K562 (cell line): ENCODE measurements around the gene STX2. TPM values are rescaled to one million over a fixed set of nuclear protein-coding genes. Genes with fewer than 3 reads are reported as not detected.

ENCODE experiments used
- IRF2 ChIP-seq: sonication (generic); formaldehyde crosslinking; IDR thresholded peaks from 2 replicates; pipeline ENCODE4 v1.8.1; 2022; ENCODE audit warnings: mild to moderate bottlenecking, missing genetic modification reagents
- SRF ChIP-seq, 2 experiments: fragments of 250-450, 450-650 bp in 1 of 2; sonication (Bioruptor Pico) in 1 of 2; sonication (generic) in 1 of 2; formaldehyde crosslinking; IDR thresholded peaks; 2 replicates each; pipeline versions ENCODE4 v1.5.0 to v1.5.1; 2020 to 2022; ENCODE audit warnings: mild to moderate bottlenecking in 1 of 2, missing genetic modification reagents in 1 of 2
- STAT5A ChIP-seq: IDR thresholded peaks from 2 replicates; pipeline ENCODE4 v1.6.1; 2012; ENCODE audit warnings: low read length, inconsistent platforms, borderline replicate concordance
- ZNF143 ChIP-seq: sonication (generic); formaldehyde crosslinking; IDR thresholded peaks from 2 replicates; pipeline ENCODE4 v1.9.0; 2022; ENCODE audit warnings: mild to moderate bottlenecking, missing genetic modification reagents
- ZNF274 ChIP-seq: IDR thresholded peaks from 2 replicates; pipeline ENCODE4 v1.6.1; 2011; ENCODE audit warnings: low read depth, mild to moderate bottlenecking, low read length, moderate library complexity, borderline replicate concordance
- ZNF311 ChIP-seq: fragments of 250-450 bp; sonication (Bioruptor Pico); IDR thresholded peaks from 2 replicates; pipeline ENCODE4 v1.4.0; 2020; ENCODE audit warnings: mild to moderate bottlenecking, moderate library complexity
- polyA plus RNA-seq, 8 experiments: library from polyadenylated mRNA; depleted of rRNA in 4 of 8; stranded (reverse) in 5 of 8; unstranded in 3 of 8; fragments of >200 nt; fragmentation: Nextera tagmentation in 2 of 8; fragmentation: Illumina TruSeq in 1 of 8; extraction: Ambion mirVana in 2 of 8; extraction: Trizol in 1 of 8; gene quantifications; 2 replicates each; pipeline versions ENCODE4 v1.2.1 to v1.2.3, GENCODE V29; 2011 to 2014; ENCODE audit warnings: inconsistent platforms in 1 of 8, missing spikeins in 1 of 8
- total RNA-seq, 7 experiments: library from RNA; depleted of rRNA in 6 of 7; stranded (reverse); fragments of >200 nt in 6 of 7; fragmentation: Illumina TruSeq in 2 of 7; extraction: Trizol in 2 of 7; gene quantifications; 2 replicates each; pipeline versions ENCODE4 v1.2.1 to v1.2.3, GENCODE V29; 2011 to 2021; ENCODE audit warnings: low replicate concordance in 1 of 7
- TF ChIP-seq, protein P1 (sequence below): IDR thresholded peaks from 2 replicates; pipeline ENCODE4 v1.6.1; 2012; ENCODE audit warnings: low read depth, low read length, improper control_type of control experiment, borderline replicate concordance
- TF ChIP-seq, protein P2 (sequence below): fragments of 450-650 bp; IDR thresholded peaks from 2 replicates; pipeline ENCODE4 v1.6.1; 2017; ENCODE audit warnings: antibody characterized with exemption
- TF ChIP-seq, protein P3 (sequence below), 2 experiments: fragments of 450-650 bp in 1 of 2; sonication (generic) in 1 of 2; formaldehyde crosslinking in 1 of 2; IDR thresholded peaks; 2 replicates each; pipeline versions ENCODE4 v1.7.1 to v1.9.0; 2016 to 2022; ENCODE audit warnings: inconsistent platforms in 1 of 2, mild to moderate bottlenecking in 1 of 2, missing genetic modification reagents in 1 of 2

STX2 gene
- total and polyA plus RNA-seq, 9 of the 15 experiments (the other 6 are each of a cell fraction or from before 2014, with no cell fraction given): 22.2 to 54.6 (median 30.8) TPM

DNA sequence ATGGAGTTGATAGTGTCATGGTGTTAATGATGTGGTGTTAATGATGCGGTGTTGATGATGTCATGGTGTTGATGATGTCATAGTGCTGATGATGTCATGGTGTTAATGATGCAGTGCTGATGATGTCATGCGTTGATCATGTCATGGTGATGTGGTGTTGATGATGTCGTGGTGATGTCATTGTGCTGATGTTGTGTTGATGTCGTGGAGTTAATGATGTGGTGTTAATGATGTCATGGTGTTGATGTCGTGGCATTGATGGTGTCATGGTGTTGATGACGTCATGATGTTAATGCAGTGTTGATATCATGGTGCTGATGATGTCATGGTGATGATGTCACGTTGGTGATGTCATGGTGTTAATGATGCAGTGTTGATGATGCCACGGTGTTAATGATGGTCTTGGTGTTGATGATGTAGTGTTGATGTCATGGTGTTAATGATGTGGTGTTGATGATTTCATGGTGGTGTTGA is 73.8 kb downstream of the STX2 start (continued):
- TF ChIP-seq ZNF274: no peak
- no peak; the same call in 1 of the 2 replicates for TF ChIP-seq ZNF143 (CRISPR knock-in tag)
- no peak for TF ChIP-seq ZNF311 (CRISPR knock-in tag)
- TF ChIP-seq, protein P1, sequence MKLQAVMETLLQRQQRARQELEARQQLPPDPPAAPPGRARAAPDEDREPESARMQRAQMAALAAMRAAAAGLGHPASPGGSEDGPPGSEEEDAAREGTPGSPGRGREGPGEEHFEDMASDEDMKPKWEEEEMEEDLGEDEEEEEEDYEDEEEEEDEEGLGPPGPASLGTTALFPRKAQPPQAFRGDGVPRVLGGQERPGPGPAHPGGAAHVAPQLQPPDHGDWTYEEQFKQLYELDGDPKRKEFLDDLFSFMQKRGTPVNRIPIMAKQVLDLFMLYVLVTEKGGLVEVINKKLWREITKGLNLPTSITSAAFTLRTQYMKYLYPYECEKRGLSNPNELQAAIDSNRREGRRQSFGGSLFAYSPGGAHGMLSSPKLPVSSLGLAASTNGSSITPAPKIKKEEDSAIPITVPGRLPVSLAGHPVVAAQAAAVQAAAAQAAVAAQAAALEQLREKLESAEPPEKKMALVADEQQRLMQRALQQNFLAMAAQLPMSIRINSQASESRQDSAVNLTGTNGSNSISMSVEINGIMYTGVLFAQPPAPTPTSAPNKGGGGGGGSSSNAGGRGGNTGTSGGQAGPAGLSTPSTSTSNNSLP: no peak
- no peak for TF ChIP-seq STAT5A
- TF ChIP-seq IRF2 (CRISPR knock-in tag): peak; percentile 85; the same call in 1 of the 2 replicates
- TF ChIP-seq, protein P2, sequence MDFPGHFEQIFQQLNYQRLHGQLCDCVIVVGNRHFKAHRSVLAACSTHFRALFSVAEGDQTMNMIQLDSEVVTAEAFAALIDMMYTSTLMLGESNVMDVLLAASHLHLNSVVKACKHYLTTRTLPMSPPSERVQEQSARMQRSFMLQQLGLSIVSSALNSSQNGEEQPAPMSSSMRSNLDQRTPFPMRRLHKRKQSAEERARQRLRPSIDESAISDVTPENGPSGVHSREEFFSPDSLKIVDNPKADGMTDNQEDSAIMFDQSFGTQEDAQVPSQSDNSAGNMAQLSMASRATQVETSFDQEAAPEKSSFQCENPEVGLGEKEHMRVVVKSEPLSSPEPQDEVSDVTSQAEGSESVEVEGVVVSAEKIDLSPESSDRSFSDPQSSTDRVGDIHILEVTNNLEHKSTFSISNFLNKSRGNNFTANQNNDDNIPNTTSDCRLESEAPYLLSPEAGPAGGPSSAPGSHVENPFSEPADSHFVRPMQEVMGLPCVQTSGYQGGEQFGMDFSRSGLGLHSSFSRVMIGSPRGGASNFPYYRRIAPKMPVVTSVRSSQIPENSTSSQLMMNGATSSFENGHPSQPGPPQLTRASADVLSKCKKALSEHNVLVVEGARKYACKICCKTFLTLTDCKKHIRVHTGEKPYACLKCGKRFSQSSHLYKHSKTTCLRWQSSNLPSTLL: no peak
- TF ChIP-seq SRF (CRISPR knock-in tag; IDR thresholded peaks at IDR 0.05): no peak
- TF ChIP-seq, protein P3, sequence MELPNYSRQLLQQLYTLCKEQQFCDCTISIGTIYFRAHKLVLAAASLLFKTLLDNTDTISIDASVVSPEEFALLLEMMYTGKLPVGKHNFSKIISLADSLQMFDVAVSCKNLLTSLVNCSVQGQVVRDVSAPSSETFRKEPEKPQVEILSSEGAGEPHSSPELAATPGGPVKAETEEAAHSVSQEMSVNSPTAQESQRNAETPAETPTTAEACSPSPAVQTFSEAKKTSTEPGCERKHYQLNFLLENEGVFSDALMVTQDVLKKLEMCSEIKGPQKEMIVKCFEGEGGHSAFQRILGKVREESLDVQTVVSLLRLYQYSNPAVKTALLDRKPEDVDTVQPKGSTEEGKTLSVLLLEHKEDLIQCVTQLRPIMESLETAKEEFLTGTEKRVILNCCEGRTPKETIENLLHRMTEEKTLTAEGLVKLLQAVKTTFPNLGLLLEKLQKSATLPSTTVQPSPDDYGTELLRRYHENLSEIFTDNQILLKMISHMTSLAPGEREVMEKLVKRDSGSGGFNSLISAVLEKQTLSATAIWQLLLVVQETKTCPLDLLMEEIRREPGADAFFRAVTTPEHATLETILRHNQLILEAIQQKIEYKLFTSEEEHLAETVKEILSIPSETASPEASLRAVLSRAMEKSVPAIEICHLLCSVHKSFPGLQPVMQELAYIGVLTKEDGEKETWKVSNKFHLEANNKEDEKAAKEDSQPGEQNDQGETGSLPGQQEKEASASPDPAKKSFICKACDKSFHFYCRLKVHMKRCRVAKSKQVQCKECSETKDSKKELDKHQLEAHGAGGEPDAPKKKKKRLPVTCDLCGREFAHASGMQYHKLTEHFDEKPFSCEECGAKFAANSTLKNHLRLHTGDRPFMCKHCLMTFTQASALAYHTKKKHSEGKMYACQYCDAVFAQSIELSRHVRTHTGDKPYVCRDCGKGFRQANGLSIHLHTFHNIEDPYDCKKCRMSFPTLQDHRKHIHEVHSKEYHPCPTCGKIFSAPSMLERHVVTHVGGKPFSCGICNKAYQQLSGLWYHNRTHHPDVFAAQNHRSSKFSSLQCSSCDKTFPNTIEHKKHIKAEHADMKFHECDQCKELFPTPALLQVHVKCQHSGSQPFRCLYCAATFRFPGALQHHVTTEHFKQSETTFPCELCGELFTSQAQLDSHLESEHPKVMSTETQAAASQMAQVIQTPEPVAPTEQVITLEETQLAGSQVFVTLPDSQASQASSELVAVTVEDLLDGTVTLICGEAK (IDR thresholded peaks at IDR 0.05): no peak
- TF ChIP-seq, protein P3 (CRISPR knock-in tag; IDR thresholded peaks at IDR 0.05): no peak
